Fibroblast of mammary gland (primary cell): Measurements from ENCODE around the gene CISTR.

ENCODE experiments used
- DNase-seq: peaks from one replicate; pipeline ENCODE4 v3.0.0-alpha.2; 2010; ENCODE audit warnings: low read depth
- H3K4me3 ChIP-seq: 2 replicates; pipeline ENCODE4 v1.5.1; 2011; ENCODE audit warnings: low read depth, mild to moderate bottlenecking, low read length, moderate library complexity; ENCODE audit not compliant: control insufficient read depth
- TF ChIP-seq, protein P1 (sequence below): conservative IDR thresholded peaks from 2 replicates; pipeline ENCODE4 v1.5.1; 2011; ENCODE audit warnings: low read depth, low read length, inconsistent platforms; ENCODE audit not compliant: control insufficient read depth, insufficient read depth

Gene CISTR

GRCh38 chr12:53758081-53758729, 6.4 kb upstream of the CISTR start:
- TF ChIP-seq, protein P1, sequence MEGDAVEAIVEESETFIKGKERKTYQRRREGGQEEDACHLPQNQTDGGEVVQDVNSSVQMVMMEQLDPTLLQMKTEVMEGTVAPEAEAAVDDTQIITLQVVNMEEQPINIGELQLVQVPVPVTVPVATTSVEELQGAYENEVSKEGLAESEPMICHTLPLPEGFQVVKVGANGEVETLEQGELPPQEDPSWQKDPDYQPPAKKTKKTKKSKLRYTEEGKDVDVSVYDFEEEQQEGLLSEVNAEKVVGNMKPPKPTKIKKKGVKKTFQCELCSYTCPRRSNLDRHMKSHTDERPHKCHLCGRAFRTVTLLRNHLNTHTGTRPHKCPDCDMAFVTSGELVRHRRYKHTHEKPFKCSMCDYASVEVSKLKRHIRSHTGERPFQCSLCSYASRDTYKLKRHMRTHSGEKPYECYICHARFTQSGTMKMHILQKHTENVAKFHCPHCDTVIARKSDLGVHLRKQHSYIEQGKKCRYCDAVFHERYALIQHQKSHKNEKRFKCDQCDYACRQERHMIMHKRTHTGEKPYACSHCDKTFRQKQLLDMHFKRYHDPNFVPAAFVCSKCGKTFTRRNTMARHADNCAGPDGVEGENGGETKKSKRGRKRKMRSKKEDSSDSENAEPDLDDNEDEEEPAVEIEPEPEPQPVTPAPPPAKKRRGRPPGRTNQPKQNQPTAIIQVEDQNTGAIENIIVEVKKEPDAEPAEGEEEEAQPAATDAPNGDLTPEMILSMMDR, result no peak
- no peak for DNase-seq
- H3K4me3 ChIP-seq, result no peak overlapping the region

DNA sequence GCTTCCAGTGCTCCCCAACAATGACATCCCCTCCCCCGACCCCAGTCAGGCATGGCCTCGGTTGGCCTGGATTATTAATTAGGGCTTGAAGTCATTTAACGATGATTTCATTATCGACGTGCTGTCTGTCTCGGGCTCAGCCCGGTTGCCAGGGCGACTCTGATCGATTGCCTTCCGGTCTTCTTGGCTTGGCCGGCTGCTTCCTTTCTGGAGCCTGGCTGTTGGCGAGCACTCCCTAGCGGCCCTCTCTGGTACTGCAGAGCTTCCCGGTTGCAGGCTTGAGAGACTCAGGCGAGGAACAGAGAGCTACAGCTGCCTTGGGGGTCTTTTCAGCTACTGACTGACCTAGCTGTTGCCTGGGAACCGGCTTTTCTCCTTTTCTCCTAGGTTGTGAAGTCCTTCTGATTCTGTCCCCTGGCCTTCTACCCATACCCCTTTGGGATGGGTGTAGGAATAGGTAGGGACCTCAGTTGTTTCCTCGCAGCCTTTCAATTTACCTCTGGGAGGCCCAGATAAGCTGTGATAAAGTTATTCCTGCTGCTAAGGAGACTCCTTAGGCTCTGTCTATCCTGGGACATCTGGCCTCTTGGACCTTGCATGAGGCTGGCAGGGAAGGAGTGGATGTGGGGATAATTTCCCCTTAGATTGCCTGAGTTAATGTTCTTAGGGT, 5.5 kb upstream of the CISTR start:
- TF ChIP-seq, protein P1, result peak; percentile 94
- peak; percentile 75 for DNase-seq
- H3K4me3 ChIP-seq, result no peak overlapping the region

GRCh38 chr12:53756300-53757100, 4.7 kb upstream of the CISTR start:
- DNase-seq, result no peak
- H3K4me3 ChIP-seq, result no peak overlapping the region
- TF ChIP-seq, protein P1, result no peak

- no peak for DNase-seq
- no peak overlapping the region for H3K4me3 ChIP-seq
- TF ChIP-seq, protein P1, result no peak
These were observed 4.1 kb upstream of the CISTR start for GRCh38 chr12:53755893-53756292.

DNA sequence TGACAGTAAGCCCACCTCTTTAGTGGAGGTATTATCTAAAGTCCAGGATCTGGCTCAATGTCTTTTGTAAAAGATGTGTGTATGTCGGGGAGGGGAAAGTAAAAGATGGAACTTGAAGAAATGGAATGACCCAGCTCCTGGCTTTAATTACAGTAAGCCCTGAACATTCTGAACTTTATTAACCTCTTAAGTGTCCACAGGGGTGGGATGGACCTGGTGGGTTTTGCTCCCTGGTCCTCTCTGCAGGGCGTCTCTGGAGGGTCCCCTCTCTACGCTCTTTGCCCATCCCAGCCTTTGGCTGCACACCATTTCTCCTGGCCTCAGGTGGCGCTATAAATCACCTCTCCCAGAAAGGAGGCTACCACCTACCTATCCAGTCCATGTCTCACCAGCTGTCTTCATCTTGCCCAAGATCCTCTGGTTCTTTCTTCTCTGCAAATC, 3.7 kb upstream of the CISTR start:
- TF ChIP-seq, protein P1, result no peak
- H3K4me3 ChIP-seq, result no peak overlapping the region
- no peak for DNase-seq

GRCh38 chr12:53754633-53755264, 3.0 kb upstream of the CISTR start:
- no peak overlapping the region for H3K4me3 ChIP-seq
- TF ChIP-seq, protein P1, result no peak
- DNase-seq, result peak; percentile 66
